Naive thymus-derived CD4-positive, alpha-beta T cell (primary cell): ENCODE results near the gene PEX26. TPM values are rescaled to one million over a fixed set of nuclear protein-coding genes. Genes with fewer than 3 reads are reported as not detected.

Experiments
- ATAC-seq: fragments of 150-1000 bp; cut with Tn5 transposase; 2 replicates; pipeline ENCODE4 v1.10.0; 2021; ENCODE audit warnings: mild to moderate bottlenecking, moderate library complexity
- CTCF ChIA-PET: fragments of 350-600 bp; sonication (Branson Sonifier 250); formaldehyde crosslinking; loops from one replicate; lab custom pipeline; 2021; ENCODE audit warnings: antibody characterized with exemption; lab: Charles Lee
- POLR2A ChIA-PET: fragments of 350-600 bp; sonication (Branson Sonifier 250); formaldehyde crosslinking; loops from one replicate; lab custom pipeline; 2021; ENCODE audit warnings: antibody characterized with exemption, inconsistent platforms; lab: Charles Lee
- DNase-seq, 9 donors: peaks; one replicate each; pipeline versions ENCODE4 v3.0.0 to v3.0.0-alpha.2; 2020 to 2022; ENCODE audit warnings: mixed read lengths in 1 of 9
- H3K27ac ChIP-seq: one replicate; pipeline ENCODE4 v1.7.0; 2013; ENCODE audit warnings: mild to moderate bottlenecking, low read depth, low read length, moderate library complexity
- H3K27me3 ChIP-seq, 2 donors: one replicate each; pipeline ENCODE4 v1.7.0; 2013; ENCODE audit warnings: low read length in 2 of 2, mild to moderate bottlenecking in 2 of 2, moderate library complexity in 2 of 2; ENCODE audit not compliant: control insufficient read depth in 2 of 2, insufficient read depth in 2 of 2
- H3K36me3 ChIP-seq, 3 experiments: 1 replicate in 2 of 3; 2 replicates in 1 of 3; pipeline ENCODE4 v1.7.0; 2013; ENCODE audit warnings: low read length in 3 of 3, mild to moderate bottlenecking in 3 of 3, moderate library complexity in 1 of 3; ENCODE audit not compliant: insufficient read depth in 3 of 3, control insufficient read depth in 2 of 3
- H3K4me1 ChIP-seq, 2 donors: one replicate each; pipeline ENCODE4 v1.7.0; 2013; ENCODE audit warnings: low read length in 2 of 2, mild to moderate bottlenecking in 2 of 2, moderate library complexity in 1 of 2; ENCODE audit not compliant: control insufficient read depth in 2 of 2, insufficient read depth in 2 of 2
- H3K4me3 ChIP-seq: 2 replicates; pipeline ENCODE4 v1.7.0; 2013; ENCODE audit warnings: mild to moderate bottlenecking, low read length
- H3K9me3 ChIP-seq, 3 experiments: 1 replicate in 2 of 3; 2 replicates in 1 of 3; pipeline ENCODE4 v1.7.0; 2013; ENCODE audit warnings: low read length in 3 of 3; ENCODE audit not compliant: control insufficient read depth in 2 of 3
- H3K27ac Mint-ChIP-seq, 9 donors: one replicate each; pipeline ENCODE4 v1.8.0; 2020 to 2022; ENCODE audit warnings: mixed read lengths in 9 of 9, mild to moderate bottlenecking in 8 of 9, moderate library complexity in 5 of 9, inconsistent platforms in 2 of 9
- H3K27me3 Mint-ChIP-seq, 5 donors: one replicate each; pipeline ENCODE4 v1.8.0; 2021 to 2022; ENCODE audit warnings: mixed read lengths in 5 of 5, mild to moderate bottlenecking in 1 of 5
- H3K36me3 Mint-ChIP-seq, 5 donors: one replicate each; pipeline ENCODE4 v1.8.0; 2020 to 2022; ENCODE audit warnings: mixed read lengths in 5 of 5, mild to moderate bottlenecking in 3 of 5, inconsistent platforms in 1 of 5
- H3K4me1 Mint-ChIP-seq, 7 donors: one replicate each; pipeline ENCODE4 v1.8.0; 2020 to 2022; ENCODE audit warnings: mixed read lengths in 7 of 7, mild to moderate bottlenecking in 3 of 7, inconsistent platforms in 1 of 7
- H3K4me3 Mint-ChIP-seq, 10 donors: one replicate each; pipeline ENCODE4 v1.8.0; 2020 to 2022; ENCODE audit warnings: mild to moderate bottlenecking in 10 of 10, mixed read lengths in 10 of 10, moderate library complexity in 6 of 10, inconsistent platforms in 2 of 10
- H3K9me3 Mint-ChIP-seq, 11 donors: one replicate each; pipeline ENCODE4 v1.8.0; 2020 to 2022; ENCODE audit warnings: mixed read lengths in 11 of 11, mild to moderate bottlenecking in 4 of 11, inconsistent platforms in 1 of 11, moderate library complexity in 1 of 11
- intact Hi-C, 2 donors: fragments of 100-400 bp; cut with micrococcal nuclease; formaldehyde crosslinking; loops; one replicate each; pipeline ENCODE4 v1.15.1; 2023
- polyA plus RNA-seq, 2 donors: library from polyadenylated mRNA; unstranded; fragments of 300-500 nt; fragmentation: Illumina TruSeq; gene quantifications; one replicate each; pipeline ENCODE4 v1.2.3, GENCODE V29; 2021
- total RNA-seq, 6 experiments: library from RNA in 5 of 6; stranded (reverse) in 5 of 6; gene quantifications; 1 replicate in 5 of 6; 2 replicates in 1 of 6; pipeline ENCODE4 v1.2.3 and lab custom pipeline; 2021 to 2026

Gene PEX26
- total and polyA plus RNA-seq, 7 experiments from 2014 or later: 3.8 to 42.8 (median 30.7) TPM

- peaks cover 17 to 53% (median 31%) of the 10 kb centered on the region in 7 donors for H3K4me1 Mint-ChIP-seq
- POLR2A ChIA-PET: no interaction called here
- Histone ChIP-seq H3K9me3 (no peaks in the 10 kb centered on the region), H3K27ac (no peak overlapping the region), H3K27me3 (no peaks in the 10 kb centered on the region), H3K4me1 (peaks cover 5 to 23% of the 10 kb centered on the region in 2 donors), H3K4me3 (no peak overlapping the region), H3K36me3 (peaks cover 0 to 18% (median 0%) of the 10 kb centered on the region in 3 experiments)
- ATAC-seq (no peak), DNase-seq (no peak)
- H3K27ac Mint-ChIP-seq: peak overlapping the region in 6 of 9 donors; percentile 32 to 79 (median 68)
- no peaks in the 10 kb centered on the region for H3K27me3 Mint-ChIP-seq
- H3K36me3 Mint-ChIP-seq: peaks cover 0 to 30% (median 0%) of the 10 kb centered on the region in 5 donors
- H3K9me3 Mint-ChIP-seq: no peaks in the 10 kb centered on the region
- CTCF ChIA-PET: no interaction called here
- intact Hi-C loops: loop anchor here in 1 of 2 donors (5.0 kb wide), 1 partner anchor 323 kb away; no protein-coding TSS in a partner anchor
- peak overlapping the region in 1 of 10 donors; percentile 39 for H3K4me3 Mint-ChIP-seq
Measured at GRCh38 chr22:18154821-18155390, 77.1 kb downstream of the PEX26 start.

Other genes with a start within 250 kb of the PEX26 start
- gene MICAL3, start 53.4 kb upstream of the PEX26 start, total RNA-seq: 10 to 100 TPM; 10.0 to 43.9 (median 17.1) TPM
- under 1 TPM; 0.28 to 0.68 TPM for gene MICAL3, start 53.4 kb upstream of the PEX26 start, polyA plus RNA-seq
- gene TUBA8, start 32.8 kb downstream of the PEX26 start, total RNA-seq: 1 to 10 TPM; 1.6 to 3.5 (median 3.2) TPM
- under 1 TPM; 0.33 to 0.39 TPM for gene TUBA8, start 32.8 kb downstream of the PEX26 start, polyA plus RNA-seq
- gene USP18, start 72.2 kb downstream of the PEX26 start, total RNA-seq: 10 to 100 TPM in 1 of 5 experiments, 1 to 10 TPM in 4; 2.1 to 52.9 (median 2.9) TPM
- gene USP18, start 72.2 kb downstream of the PEX26 start, polyA plus RNA-seq: 1 to 10 TPM; 7.1 to 9.9 TPM